HCT116 (cell line): ENCODE measurements around the gene CPT1C. TPM values are rescaled to one million over a fixed set of nuclear protein-coding genes. Genes with fewer than 3 reads are reported as not detected.

Source experiments
- ATAC-seq: fragments of 200-7000 bp; cut with Tn5 transposase; 2 replicates; pipeline ENCODE4 v1.9.1; 2020; ENCODE audit warnings: mild to moderate bottlenecking, moderate library complexity
- BruUV-seq: library from RNA; stranded (reverse); fragments of 400-500 nt; replicated peaks from 2 replicates; lab custom pipeline; 2021; lab: Mats Ljungman, UMichigan
- CTCF ChIA-PET: fragments of 300-600 bp; sonication (Branson Sonifier 250); formaldehyde crosslinking; loops from one replicate; lab custom pipeline; 2021; ENCODE audit warnings: antibody characterized with exemption; lab: Charles Lee
- POLR2A ChIA-PET: fragments of 300-600, 350-600 bp; sonication (Branson Sonifier 250); formaldehyde crosslinking; loops from one replicate; lab custom pipeline; 2021; ENCODE audit warnings: antibody characterized with exemption; lab: Charles Lee
- RAD21 ChIA-PET, 2 experiments: fragments of 300-600 bp; sonication (Branson Sonifier 250); formaldehyde crosslinking; loops; one replicate each; lab custom pipeline; 2023; ENCODE audit warnings: low total read pairs in 2 of 2; ENCODE audit not compliant: uncharacterized antibody in 2 of 2, unreplicated experiment in 2 of 2, low non-redundant PET in 1 of 2; lab: Charles Lee
- DNase-seq: peaks from one replicate; pipeline ENCODE4 v3.0.0-alpha.2; 2010; ENCODE audit warnings: low read depth, low spot score
- H2AFZ ChIP-seq: fragments of 200-600 bp; shearing (Covaris generic), sonication (generic); 2 replicates; pipeline ENCODE4 v1.6.1; 2017; ENCODE audit warnings: low read depth, mixed run types, mixed read lengths, antibody characterized with exemption, low read length; ENCODE audit not compliant: poor library complexity, severe bottlenecking
- H3K27ac ChIP-seq: 2 replicates; pipeline ENCODE4 v1.5.1; 2012; ENCODE audit warnings: low read depth, low read length
- H3K27me3 ChIP-seq: fragments of 200-600 bp; sonication (generic); 2 replicates; pipeline ENCODE4 v1.6.1; 2016; ENCODE audit warnings: mixed run types, low read length, mixed read lengths; ENCODE audit not compliant: insufficient read depth
- H3K36me3 ChIP-seq, 2 experiments: fragments of 200-500 bp in 1 of 2; fragments of 200-600 bp in 1 of 2; sonication (Bioruptor generic) in 1 of 2; sonication (generic) in 1 of 2; 2 replicates each; pipeline versions ENCODE4 v1.5.1 to v1.6.1; 2014 to 2016; ENCODE audit warnings: low read length in 2 of 2, inconsistent platforms in 1 of 2, mixed read lengths in 1 of 2, mixed run types in 1 of 2; ENCODE audit not compliant: insufficient read depth in 2 of 2, control insufficient read depth in 1 of 2
- H3K4me1 ChIP-seq, 2 experiments: fragments of 200-600 bp in 1 of 2; sonication (generic) in 1 of 2; 2 replicates each; pipeline versions ENCODE4 v1.5.1 to v1.6.1; 2012 to 2017; ENCODE audit warnings: low read length in 2 of 2, inconsistent platforms in 1 of 2, mild to moderate bottlenecking in 1 of 2, mixed read lengths in 1 of 2, mixed run types in 1 of 2, moderate library complexity in 1 of 2; ENCODE audit not compliant: insufficient read depth in 2 of 2, control insufficient read depth in 1 of 2
- H3K4me2 ChIP-seq: fragments of 200-600 bp; sonication (generic); 2 replicates; pipeline ENCODE4 v1.6.1; 2017; ENCODE audit warnings: mixed run types, low read length, mixed read lengths
- H3K4me3 ChIP-seq, 2 experiments: fragments of 200-600 bp in 1 of 2; sonication (generic) in 1 of 2; replicated peaks in 1 of 2; 2 replicates each; pipeline ENCODE4 v1.5.1; 2011 to 2016; ENCODE audit warnings: low read length in 2 of 2, control low read depth in 1 of 2, low read depth in 1 of 2, mild to moderate bottlenecking in 1 of 2, mixed read lengths in 1 of 2, mixed run types in 1 of 2
- H3K79me2 ChIP-seq: fragments of 200-600 bp; sonication (generic); 2 replicates; pipeline ENCODE4 v1.6.1; 2017; ENCODE audit warnings: mild to moderate bottlenecking, mixed run types, low read length, moderate library complexity, mixed read lengths; ENCODE audit not compliant: insufficient read depth
- H3K9ac ChIP-seq: fragments of 200-600 bp; sonication (generic); 2 replicates; pipeline ENCODE4 v1.6.1; 2016; ENCODE audit warnings: low read length, mixed read lengths
- H3K9me2 ChIP-seq: fragments of 200-600 bp; sonication (generic), shearing (Covaris generic); 2 replicates; pipeline ENCODE4 v1.6.1; 2017; ENCODE audit warnings: mixed run types, mild to moderate bottlenecking, moderate library complexity; ENCODE audit not compliant: insufficient read depth
- H3K9me3 ChIP-seq, 2 experiments: fragments of 200-500 bp in 1 of 2; fragments of 200-600 bp in 1 of 2; sonication (Bioruptor generic) in 1 of 2; sonication (generic) in 1 of 2; 2 replicates each; pipeline ENCODE4 v1.6.1; 2014 to 2017; ENCODE audit warnings: low read length in 2 of 2, mixed read lengths in 2 of 2, inconsistent platforms in 1 of 2, low read depth in 1 of 2, mild to moderate bottlenecking in 1 of 2, mixed run types in 1 of 2, moderate library complexity in 1 of 2; ENCODE audit not compliant: control insufficient read depth in 1 of 2, insufficient read depth in 1 of 2
- H4K20me1 ChIP-seq: fragments of 200-600 bp; sonication (generic), shearing (Covaris generic); 2 replicates; pipeline ENCODE4 v1.6.1; 2017; ENCODE audit warnings: mixed run types, mild to moderate bottlenecking, moderate library complexity; ENCODE audit not compliant: insufficient read depth
- CEBPB ChIP-seq: IDR thresholded peaks from 2 replicates; pipeline ENCODE4 v1.6.1; 2012; ENCODE audit warnings: low read depth
- EGR1 ChIP-seq: IDR thresholded peaks from 2 replicates; pipeline ENCODE4 v1.6.1; 2012; ENCODE audit warnings: low read depth
- ELF1 ChIP-seq: IDR thresholded peaks from 2 replicates; pipeline ENCODE4 v1.6.1; 2012; ENCODE audit warnings: low read depth, borderline replicate concordance
- EZH2 ChIP-seq: fragments of 200-600 bp; sonication (generic); IDR thresholded peaks from 2 replicates; pipeline ENCODE4 v1.6.1; 2017; ENCODE audit warnings: antibody characterized with exemption, mixed run types
- EZH2phosphoT487 ChIP-seq: fragments of 200-600 bp; IDR thresholded peaks from 2 replicates; pipeline ENCODE4 v1.6.1; 2018; ENCODE audit warnings: antibody characterized with exemption, borderline replicate concordance
- FOSL1 ChIP-seq: IDR thresholded peaks from 2 replicates; pipeline ENCODE4 v1.6.1; 2012; ENCODE audit warnings: low read depth
- POLR2A ChIP-seq: IDR thresholded peaks from 2 replicates; pipeline ENCODE4 v1.7.0; 2011; ENCODE audit warnings: borderline replicate concordance; ENCODE audit not compliant: insufficient read depth, insufficient read length; ENCODE audit errors: extremely low read depth
- SIN3A ChIP-seq: IDR thresholded peaks from 2 replicates; pipeline ENCODE4 v1.6.1; 2012; ENCODE audit warnings: low read depth
- SP1 ChIP-seq: IDR thresholded peaks from 2 replicates; pipeline ENCODE4 v1.6.1; 2012; ENCODE audit warnings: low read depth
- SRF ChIP-seq: IDR thresholded peaks from 2 replicates; pipeline ENCODE4 v1.6.1; 2012; ENCODE audit warnings: low read depth
- TCF7L2 ChIP-seq: IDR thresholded peaks from 2 replicates; pipeline ENCODE4 v1.7.0; 2011; ENCODE audit warnings: borderline replicate concordance, inconsistent platforms; ENCODE audit not compliant: insufficient read depth, insufficient read length; ENCODE audit errors: extremely low read depth
- YY1 ChIP-seq: IDR thresholded peaks from 2 replicates; pipeline ENCODE4 v1.6.1; 2011; ENCODE audit warnings: low read length, low read depth, moderate library complexity, mild to moderate bottlenecking; ENCODE audit not compliant: insufficient replicate concordance; ENCODE audit errors: extremely low read depth
- ZFX ChIP-seq: fragments of 450-650 bp; IDR thresholded peaks from 2 replicates; pipeline ENCODE4 v1.6.1; 2017
- ZNF274 ChIP-seq: fragments of 200-500 bp; sonication (Bioruptor generic); IDR thresholded peaks from 2 replicates; pipeline ENCODE4 v1.6.1; 2014; ENCODE audit warnings: mild to moderate bottlenecking, low read depth, low read length, inconsistent platforms
- intact Hi-C: fragments of 100-400 bp; cut with micrococcal nuclease; formaldehyde crosslinking; loops from 2 replicates; pipeline ENCODE4 v1.10.0; 2022
- total RNA-seq: library from RNA; stranded (reverse); gene quantifications from one replicate; pipeline ENCODE4 v1.2.1, GENCODE V29; 2021; ENCODE audit not compliant: unreplicated experiment
- TF ChIP-seq, protein P1 (sequence below): IDR thresholded peaks from 2 replicates; pipeline ENCODE4 v1.6.1; 2011; ENCODE audit warnings: mild to moderate bottlenecking, low read length, moderate library complexity; ENCODE audit not compliant: insufficient replicate concordance; ENCODE audit errors: extremely low read depth
- TF ChIP-seq, protein P2 (sequence below): IDR thresholded peaks from 2 replicates; pipeline ENCODE4 v1.6.1; 2012
- TF ChIP-seq, protein P3 (sequence below): IDR thresholded peaks from 2 replicates; pipeline ENCODE4 v1.6.1; 2012

The CPT1C gene
- total RNA-seq, 1 experiment from 2014 or later = 12.0 TPM

DNA sequence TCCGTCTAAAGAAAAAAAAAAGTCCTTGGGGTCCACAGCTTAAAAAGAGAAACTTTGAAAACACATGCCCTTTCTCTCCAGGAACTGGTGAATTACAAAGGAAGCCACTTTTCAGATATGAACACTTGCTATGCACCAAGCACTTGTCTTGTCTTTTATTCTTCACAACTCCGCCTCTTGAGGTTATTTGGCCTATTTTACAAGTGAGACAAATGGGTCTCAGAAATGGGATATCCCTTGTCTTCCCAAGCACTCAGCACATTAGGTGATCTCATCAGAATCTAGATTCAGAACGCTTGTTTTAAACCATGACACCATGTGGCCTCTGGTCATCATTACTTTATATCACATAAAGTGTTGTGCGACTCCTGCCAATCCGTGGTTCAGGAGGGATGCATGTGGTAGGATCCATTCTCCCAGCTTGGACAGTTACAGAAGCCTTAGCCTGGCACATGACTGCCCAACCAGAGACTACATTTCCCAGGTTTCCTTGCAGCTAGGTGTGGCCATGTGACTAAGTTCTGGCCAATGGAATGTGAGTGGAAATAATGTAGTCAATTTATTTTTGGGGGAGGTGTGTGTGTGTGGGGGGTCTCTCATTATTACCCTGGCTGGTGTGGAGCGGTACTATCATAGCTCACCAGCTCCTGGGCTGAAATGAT lies 58.3 kb downstream of the CPT1C start:
- CTCF ChIA-PET = no interaction called here
- no peaks in the 10 kb centered on the region for H3K27me3 ChIP-seq

DNA sequence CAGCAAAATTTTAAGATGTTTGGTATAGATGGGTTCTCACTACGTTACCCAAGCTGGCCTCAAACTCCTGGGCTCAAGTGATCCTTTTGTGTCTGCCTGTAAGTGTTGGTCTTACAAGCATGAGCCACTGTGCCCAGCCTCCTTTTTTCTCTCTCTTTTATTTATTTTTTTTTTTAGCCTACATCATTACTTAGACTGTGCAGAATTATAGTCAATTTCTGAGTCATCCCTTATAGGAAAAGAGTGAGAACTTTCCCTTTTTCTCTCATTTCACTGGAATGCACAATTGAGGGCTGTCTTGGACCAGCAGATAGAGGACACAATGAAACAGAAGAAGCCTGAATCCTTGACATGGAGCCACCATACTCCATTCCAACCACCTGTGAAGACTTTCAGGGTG lies 58.9 kb downstream of the CPT1C start:
- no peak overlapping the region for H3K4me3 ChIP-seq
- H3K4me2 ChIP-seq = no peak overlapping the region
- no peaks in the 10 kb centered on the region for H4K20me1 ChIP-seq
- no peak overlapping the region for H2AFZ ChIP-seq
- H3K9me2 ChIP-seq = no peaks in the 10 kb centered on the region
- no peaks in the 10 kb centered on the region for H3K36me3 ChIP-seq
- no peak for ATAC-seq
- peaks cover 0 to under 1% of the 10 kb centered on the region in 2 experiments; a peak in 1 of 4 replicates for H3K9me3 ChIP-seq
- no peaks in the 10 kb centered on the region for H3K27me3 ChIP-seq
- no peak overlapping the region for H3K9ac ChIP-seq
- BruUV-seq = no TSS peak
- intact Hi-C loops = no loop called here
- DNase-seq = no peak
- ChIA-PET RAD21 (no interaction called here), POLR2A (no interaction called here), CTCF (no interaction called here)
- peaks cover 4 to 18% of the 10 kb centered on the region in 2 experiments; a peak in 3 of 4 replicates for H3K4me1 ChIP-seq
- H3K27ac ChIP-seq = no peak overlapping the region
- H3K79me2 ChIP-seq = no peaks in the 10 kb centered on the region
- TF ChIP-seq YY1 (no peak), SRF (no peak), EZH2 (no peak), TCF7L2 (no peak), EGR1 (no peak), ZFX (no peak), FOSL1 (no peak), EZH2phosphoT487 (no peak), ELF1 (no peak), SP1 (no peak), SIN3A (no peak)
- TF ChIP-seq, protein P1, sequence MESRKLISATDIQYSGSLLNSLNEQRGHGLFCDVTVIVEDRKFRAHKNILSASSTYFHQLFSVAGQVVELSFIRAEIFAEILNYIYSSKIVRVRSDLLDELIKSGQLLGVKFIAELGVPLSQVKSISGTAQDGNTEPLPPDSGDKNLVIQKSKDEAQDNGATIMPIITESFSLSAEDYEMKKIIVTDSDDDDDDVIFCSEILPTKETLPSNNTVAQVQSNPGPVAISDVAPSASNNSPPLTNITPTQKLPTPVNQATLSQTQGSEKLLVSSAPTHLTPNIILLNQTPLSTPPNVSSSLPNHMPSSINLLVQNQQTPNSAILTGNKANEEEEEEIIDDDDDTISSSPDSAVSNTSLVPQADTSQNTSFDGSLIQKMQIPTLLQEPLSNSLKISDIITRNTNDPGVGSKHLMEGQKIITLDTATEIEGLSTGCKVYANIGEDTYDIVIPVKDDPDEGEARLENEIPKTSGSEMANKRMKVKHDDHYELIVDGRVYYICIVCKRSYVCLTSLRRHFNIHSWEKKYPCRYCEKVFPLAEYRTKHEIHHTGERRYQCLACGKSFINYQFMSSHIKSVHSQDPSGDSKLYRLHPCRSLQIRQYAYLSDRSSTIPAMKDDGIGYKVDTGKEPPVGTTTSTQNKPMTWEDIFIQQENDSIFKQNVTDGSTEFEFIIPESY = no peak
- TF ChIP-seq, protein P2, sequence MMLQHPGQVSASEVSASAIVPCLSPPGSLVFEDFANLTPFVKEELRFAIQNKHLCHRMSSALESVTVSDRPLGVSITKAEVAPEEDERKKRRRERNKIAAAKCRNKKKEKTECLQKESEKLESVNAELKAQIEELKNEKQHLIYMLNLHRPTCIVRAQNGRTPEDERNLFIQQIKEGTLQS = no peak

More for the DNA sequence above, 58.3 kb downstream of the CPT1C start:
- TF ChIP-seq YY1 (peak; percentile 22), EZH2 (no peak), POLR2A (no peak), SP1 (peak; percentile 63), CEBPB (no peak), ZNF274 (no peak)
- TF ChIP-seq, protein P3, sequence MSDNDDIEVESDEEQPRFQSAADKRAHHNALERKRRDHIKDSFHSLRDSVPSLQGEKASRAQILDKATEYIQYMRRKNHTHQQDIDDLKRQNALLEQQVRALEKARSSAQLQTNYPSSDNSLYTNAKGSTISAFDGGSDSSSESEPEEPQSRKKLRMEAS = 0 out of 2 replicates have a peak, but pooled peaks have one; percentile 43
- peak; percentile 27 for DNase-seq
- Histone ChIP-seq H3K4me3 (no peak overlapping the region), H2AFZ (no peak overlapping the region), H3K4me1 (peaks cover 4 to 18% of the 10 kb centered on the region in 2 experiments; a peak in 3 of 4 replicates), H4K20me1 (no peaks in the 10 kb centered on the region), H3K27ac (no peak overlapping the region), H3K4me2 (no peak overlapping the region), H3K9ac (no peak overlapping the region), H3K9me3 (no peaks in the 10 kb centered on the region), H3K36me3 (no peaks in the 10 kb centered on the region), H3K9me2 (no peaks in the 10 kb centered on the region), H3K79me2 (no peaks in the 10 kb centered on the region)
- POLR2A ChIA-PET = interaction anchor here (0.9 kb wide), 1 partner anchor 181 kb away, joined by 3 read pairs; the partner anchor contains the start of gene NUP62
- intact Hi-C loops = no loop called here
- RAD21 ChIA-PET = no interaction called here
- ATAC-seq = peak; percentile 54
- no TSS peak for BruUV-seq
